Mammary epithelial cell (primary cell): ENCODE results near the gene AK4.

Source experiments
- CTCF ChIP-seq, 2 donors: IDR thresholded peaks in 1 of 2; conservative IDR thresholded peaks in 1 of 2; 2 replicates each; pipeline ENCODE4 v1.5.1; 2011 to 2012; ENCODE audit warnings: inconsistent platforms in 2 of 2, low read length in 2 of 2, mild to moderate bottlenecking in 2 of 2, control low read depth in 1 of 2, low read depth in 1 of 2; ENCODE audit not compliant: insufficient read depth in 1 of 2; ENCODE audit errors: extremely low read depth in 1 of 2
- EZH2 ChIP-seq: IDR thresholded peaks from 2 replicates; pipeline ENCODE4 v1.6.1; 2012; ENCODE audit warnings: low read length, inconsistent platforms, borderline replicate concordance

GRCh38 chr1:65231718-65232330 lies 83.8 kb downstream of the AK4 start:
- no peak for TF ChIP-seq CTCF (conservative IDR thresholded peaks at IDR 0.05 in 1 of 2, IDR thresholded peaks at IDR 0.05 in 1 of 2; ENCODE audit: extremely low read depth in 1 of 2, insufficient read depth in 1 of 2, low read depth in 1 of 2, low read length in 2 of 2)
- TF ChIP-seq EZH2, result no peak
